HG03571 (cell line): ENCODE measurements around the gene SOX4.

Source experiments
- ATAC-seq: cut with Tn5 transposase; IDR thresholded peaks from one replicate; pipeline ENCODE4 v1.9.1; 2021; ENCODE audit not compliant: unreplicated experiment

Gene SOX4

GRCh38 chr6:21593927-21594415 is 420 bp downstream of the SOX4 start:
- peak; percentile 3 for ATAC-seq

- peak; percentile 19 for ATAC-seq
Observed at GRCh38 chr6:21594416-21595281, 1.1 kb downstream of the SOX4 start.

GRCh38 chr6:21595285-21596144 is 2.0 kb downstream of the SOX4 start:
- ATAC-seq = peak; percentile 16

GRCh38 chr6:21596145-21596948 is 2.8 kb downstream of the SOX4 start:
- ATAC-seq = no peak

- ATAC-seq = no peak
Observed at GRCh38 chr6:21596949-21597682, 3.6 kb downstream of the SOX4 start.

- ATAC-seq = no peak
Observed at GRCh38 chr6:21597801-21598673, 4.5 kb downstream of the SOX4 start.

- ATAC-seq = no peak
Observed at GRCh38 chr6:21598674-21599023, 5.1 kb downstream of the SOX4 start.

- ATAC-seq = no peak
Observed at GRCh38 chr6:21599051-21599696, 5.6 kb downstream of the SOX4 start.

GRCh38 chr6:21601339-21601923 is 7.9 kb downstream of the SOX4 start:
- ATAC-seq = no peak

GRCh38 chr6:21601932-21602390 is 8.4 kb downstream of the SOX4 start:
- ATAC-seq = no peak

GRCh38 chr6:21603082-21603952 is 9.8 kb downstream of the SOX4 start:
- ATAC-seq = no peak

GRCh38 chr6:21604081-21604480 is 10.5 kb downstream of the SOX4 start:
- no peak for ATAC-seq

GRCh38 chr6:21605166-21605565 is 11.6 kb downstream of the SOX4 start:
- no peak for ATAC-seq

- no peak for ATAC-seq
Observed at GRCh38 chr6:21608601-21609000, 15.1 kb downstream of the SOX4 start.

GRCh38 chr6:21609881-21610329 is 16.4 kb downstream of the SOX4 start:
- ATAC-seq = no peak

- ATAC-seq = peak; percentile 77
Observed at GRCh38 chr6:21610341-21610740, 16.8 kb downstream of the SOX4 start.

- no peak for ATAC-seq
Observed at GRCh38 chr6:21611485-21611884, 17.9 kb downstream of the SOX4 start.
